SU-DHL-6 (cell line): ENCODE measurements around the gene GRM1.

Experiments
- H2AFZ ChIP-seq: fragments of 200-600 bp; sonication (generic); 2 replicates; pipeline ENCODE4 v1.6.1; 2014; ENCODE audit warnings: low read depth, mild to moderate bottlenecking, moderate library complexity, mixed read lengths, antibody characterized with exemption, low read length; ENCODE audit not compliant: severe bottlenecking
- H3F3A ChIP-seq: fragments of 200-600 bp; shearing (Covaris generic); 2 replicates; pipeline ENCODE4 v1.6.0; 2016; ENCODE audit warnings: antibody characterized with exemption, mild to moderate bottlenecking; ENCODE audit not compliant: insufficient read depth
- H3K27ac ChIP-seq: fragments of 200-600 bp; sonication (generic); 2 replicates; pipeline ENCODE4 v1.5.1; 2016; ENCODE audit warnings: low read depth, mild to moderate bottlenecking, low read length, moderate library complexity, mixed read lengths
- H3K27me3 ChIP-seq: fragments of 200-600 bp; sonication (generic), shearing (Covaris generic); 2 replicates; pipeline ENCODE4 v1.6.0; 2014; ENCODE audit warnings: mild to moderate bottlenecking, low read length
- H3K36me3 ChIP-seq: fragments of 200-600 bp; sonication (generic); 2 replicates; pipeline ENCODE4 v1.6.1; 2014; ENCODE audit warnings: mild to moderate bottlenecking, low read length, mixed read lengths
- H3K4me2 ChIP-seq: fragments of 300-600, 200-600 bp; shearing (Covaris generic), sonication (generic); 2 replicates; pipeline ENCODE4 v1.6.0; 2014; ENCODE audit warnings: low read length, low read depth, mild to moderate bottlenecking; ENCODE audit not compliant: poor library complexity, severe bottlenecking
- H3K4me3 ChIP-seq: fragments of 200-600 bp; sonication (generic); 2 replicates; pipeline ENCODE4 v1.5.1; 2014; ENCODE audit warnings: antibody characterized with exemption, low read length, mild to moderate bottlenecking, mixed read lengths; ENCODE audit not compliant: insufficient read depth, poor library complexity, severe bottlenecking
- H3K79me2 ChIP-seq: fragments of 200-600 bp; sonication (generic); 2 replicates; pipeline ENCODE4 v1.6.1; 2014; ENCODE audit warnings: mild to moderate bottlenecking, low read length, moderate library complexity; ENCODE audit not compliant: insufficient read depth
- H3K9ac ChIP-seq: fragments of 200-600 bp; sonication (generic); 2 replicates; pipeline ENCODE4 v1.7.0; 2014; ENCODE audit warnings: mild to moderate bottlenecking, low read length
- H3K9me2 ChIP-seq: fragments of 200-600 bp; sonication (generic); replicated peaks from 2 replicates; pipeline ENCODE4 v1.6.1; 2014; ENCODE audit warnings: low read length; ENCODE audit not compliant: insufficient read depth
- H3K9me3 ChIP-seq: fragments of 200-600 bp; sonication (generic); 2 replicates; pipeline ENCODE4 v1.6.1; 2014; ENCODE audit warnings: low read length, mixed read lengths; ENCODE audit not compliant: insufficient read depth
- H4K20me1 ChIP-seq: fragments of 200-600 bp; sonication (generic); 2 replicates; pipeline ENCODE4 v1.6.1; 2014; ENCODE audit warnings: low read depth, mild to moderate bottlenecking, antibody characterized with exemption, low read length, moderate library complexity, mixed read lengths
- CTCF ChIP-seq: fragments of 200-600 bp; sonication (generic); IDR thresholded peaks from one replicate; pipeline ENCODE4 v1.5.1; 2017; ENCODE audit warnings: antibody characterized with exemption, mild to moderate bottlenecking, low read length, moderate library complexity; ENCODE audit not compliant: insufficient read depth, poor library complexity, severe bottlenecking
- EZH2phosphoT487 ChIP-seq: fragments of 200-600 bp; sonication (generic), shearing (Covaris generic); conservative IDR thresholded peaks from 2 replicates; pipeline ENCODE4 v1.6.1; 2018; ENCODE audit warnings: mild to moderate bottlenecking, antibody characterized with exemption, low read length, moderate library complexity, mixed read lengths

The GRM1 gene

GRCh38 chr6:146470091-146470770 is 441.4 kb downstream of the GRM1 start:
- H3K4me3 ChIP-seq: no peak overlapping the region
- no peaks in the 10 kb centered on the region for H3F3A ChIP-seq
- TF ChIP-seq EZH2phosphoT487: no peak
- no peak for TF ChIP-seq CTCF
- no peaks in the 10 kb centered on the region for H3K9me2 ChIP-seq
- H3K36me3 ChIP-seq: no peaks in the 10 kb centered on the region
- H4K20me1 ChIP-seq: no peaks in the 10 kb centered on the region
- H3K9ac ChIP-seq: no peak overlapping the region
- H3K4me2 ChIP-seq: no peak overlapping the region
- H3K9me3 ChIP-seq: no peaks in the 10 kb centered on the region
- H3K27ac ChIP-seq: no peak overlapping the region
- no peaks in the 10 kb centered on the region for H3K27me3 ChIP-seq
- H3K79me2 ChIP-seq: no peaks in the 10 kb centered on the region
- no peak overlapping the region for H2AFZ ChIP-seq

GRCh38 chr6:146472918-146473317 is 444.1 kb downstream of the GRM1 start:
- H3K79me2 ChIP-seq: no peaks in the 10 kb centered on the region
- no peak for TF ChIP-seq EZH2phosphoT487
- no peak for TF ChIP-seq CTCF
- no peaks in the 10 kb centered on the region for H3K9me3 ChIP-seq
- no peaks in the 10 kb centered on the region for H4K20me1 ChIP-seq
- H3K27me3 ChIP-seq: no peaks in the 10 kb centered on the region
- no peak overlapping the region for H3K4me3 ChIP-seq
- H3F3A ChIP-seq: no peaks in the 10 kb centered on the region
- no peak overlapping the region for H3K9ac ChIP-seq
- H2AFZ ChIP-seq: no peak overlapping the region
- no peak overlapping the region for H3K27ac ChIP-seq
- no peak overlapping the region for H3K4me2 ChIP-seq
- H3K9me2 ChIP-seq: no peaks in the 10 kb centered on the region
- no peaks in the 10 kb centered on the region for H3K36me3 ChIP-seq

GRCh38 chr6:146481527-146481926 is 452.7 kb downstream of the GRM1 start:
- Histone ChIP-seq H3K27ac (no peak overlapping the region), H4K20me1 (no peaks in the 10 kb centered on the region), H3F3A (no peaks in the 10 kb centered on the region), H3K9ac (no peak overlapping the region), H3K79me2 (no peaks in the 10 kb centered on the region), H3K36me3 (no peaks in the 10 kb centered on the region), H2AFZ (no peak overlapping the region), H3K27me3 (no peaks in the 10 kb centered on the region), H3K4me2 (no peak overlapping the region), H3K4me3 (no peak overlapping the region), H3K9me3 (no peaks in the 10 kb centered on the region), H3K9me2 (no peaks in the 10 kb centered on the region)
- TF ChIP-seq EZH2phosphoT487 (no peak), CTCF (no peak)
